Activated T-helper 1 cell treated with Interleukin-2 at 50 U/mL for 16 hours (primary cell): ENCODE data around the gene PJA1.

ENCODE experiments used
- DNase-seq: peaks from one replicate; pipeline ENCODE4 v3.0.0-alpha.2; 2020; ENCODE audit warnings: low read depth

PJA1 gene

DNA sequence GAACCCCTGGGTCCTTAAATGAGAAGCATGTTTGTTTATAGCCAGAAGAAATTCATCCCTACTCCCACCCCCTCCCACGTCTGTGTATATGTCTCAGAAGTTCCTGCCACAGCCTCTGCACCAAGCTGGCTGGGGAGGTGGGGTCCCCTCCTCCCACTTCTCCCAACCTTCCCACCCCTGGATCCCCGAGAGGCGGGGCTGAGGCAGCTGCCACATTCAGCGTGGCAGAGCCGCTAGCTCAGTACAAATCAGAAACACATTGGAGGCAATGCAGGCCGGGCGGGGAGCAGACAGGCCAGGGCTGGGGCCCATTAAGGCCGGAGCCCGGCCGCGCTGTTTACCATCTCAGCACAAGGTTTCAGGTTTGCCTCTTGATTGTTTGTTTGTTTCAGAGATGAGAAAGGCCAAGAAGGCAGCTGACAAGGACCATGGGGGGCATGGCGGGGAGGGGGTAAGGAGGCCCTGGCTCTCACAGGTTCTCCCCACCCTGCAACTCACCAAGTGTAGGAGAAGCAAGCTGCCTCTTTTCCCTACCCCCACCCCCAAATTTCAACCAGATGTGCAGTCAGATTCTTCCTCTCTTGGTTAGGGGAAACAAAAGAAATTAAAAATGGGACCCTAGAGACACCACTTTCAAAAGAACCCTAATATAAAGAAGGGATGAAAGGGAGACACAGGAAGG is 22.3 kb downstream of the PJA1 start:
- no peak for DNase-seq

- DNase-seq = no peak
Measured at GRCh38 chrX:69140837-69141236, 24.4 kb downstream of the PJA1 start.

DNA sequence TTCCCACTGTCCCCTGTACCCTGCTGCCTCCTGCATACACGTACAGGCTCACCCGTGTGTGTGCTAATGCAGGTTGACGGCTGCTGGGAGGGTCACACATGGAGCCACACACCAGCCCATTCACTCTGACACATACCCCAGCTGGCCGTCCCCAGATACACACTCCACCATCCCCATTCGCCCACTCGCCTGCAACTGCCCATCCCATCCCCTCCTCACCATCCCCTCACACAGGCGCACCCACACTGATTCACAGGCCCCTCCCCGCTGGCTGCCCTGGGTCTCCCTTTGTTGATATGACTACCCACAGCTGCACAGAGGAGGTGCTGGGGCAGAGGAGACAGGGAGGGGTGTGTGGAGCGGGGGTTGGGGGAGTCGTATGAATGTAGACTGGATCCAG is 25.7 kb downstream of the PJA1 start:
- DNase-seq = no peak

GRCh38 chrX:69138512-69138911 is 26.7 kb downstream of the PJA1 start:
- no peak for DNase-seq

DNA sequence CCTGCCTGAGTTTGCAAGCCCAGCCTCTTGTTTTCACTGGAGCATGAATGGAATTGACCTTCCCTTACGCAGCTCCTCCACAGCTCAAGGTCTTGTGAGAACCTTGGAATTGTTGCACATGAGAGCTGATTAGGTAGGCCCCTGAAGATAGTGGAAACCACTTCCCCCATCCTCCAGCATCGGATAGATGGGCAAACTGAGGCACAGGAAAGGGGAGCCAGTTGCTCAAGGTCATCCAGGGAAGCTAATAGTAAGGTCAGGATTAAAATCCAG is 27.2 kb downstream of the PJA1 start:
- DNase-seq = no peak

DNA sequence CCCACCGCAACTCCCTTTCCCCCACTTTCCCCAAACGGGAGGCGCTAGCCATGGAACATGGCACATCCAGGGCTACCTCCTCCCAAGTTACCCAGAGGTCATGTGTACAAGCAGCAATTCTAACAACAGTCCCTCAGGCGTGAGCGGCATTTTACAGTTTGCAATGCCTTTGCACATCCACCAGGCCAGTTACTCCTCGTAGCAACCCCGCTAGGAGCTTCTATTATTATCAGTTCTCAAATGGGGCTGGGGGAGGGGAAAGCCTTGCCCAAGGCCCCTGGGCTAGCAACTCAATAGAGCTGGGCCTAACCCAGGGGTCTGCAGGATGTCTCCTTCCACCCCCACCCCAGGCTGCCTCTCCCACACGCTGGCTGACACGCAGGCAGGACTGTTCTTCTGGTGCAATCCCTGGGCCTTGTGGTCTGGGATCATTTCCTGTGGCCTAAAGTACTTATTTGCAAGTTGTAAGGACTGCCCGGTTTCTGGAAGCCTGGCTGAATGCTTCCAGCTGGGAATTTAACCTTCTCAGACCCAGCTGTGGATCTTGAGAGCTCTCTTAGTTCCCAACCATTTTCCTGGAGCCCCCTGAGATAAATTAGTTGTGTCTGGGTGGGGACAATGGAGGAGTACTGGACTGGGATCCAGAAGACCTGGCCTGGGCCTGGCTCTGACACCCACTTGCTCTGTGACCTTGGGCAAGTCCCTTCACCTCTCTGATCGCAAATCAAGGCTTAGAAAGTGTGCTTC is 27.7 kb downstream of the PJA1 start:
- no peak for DNase-seq

DNA sequence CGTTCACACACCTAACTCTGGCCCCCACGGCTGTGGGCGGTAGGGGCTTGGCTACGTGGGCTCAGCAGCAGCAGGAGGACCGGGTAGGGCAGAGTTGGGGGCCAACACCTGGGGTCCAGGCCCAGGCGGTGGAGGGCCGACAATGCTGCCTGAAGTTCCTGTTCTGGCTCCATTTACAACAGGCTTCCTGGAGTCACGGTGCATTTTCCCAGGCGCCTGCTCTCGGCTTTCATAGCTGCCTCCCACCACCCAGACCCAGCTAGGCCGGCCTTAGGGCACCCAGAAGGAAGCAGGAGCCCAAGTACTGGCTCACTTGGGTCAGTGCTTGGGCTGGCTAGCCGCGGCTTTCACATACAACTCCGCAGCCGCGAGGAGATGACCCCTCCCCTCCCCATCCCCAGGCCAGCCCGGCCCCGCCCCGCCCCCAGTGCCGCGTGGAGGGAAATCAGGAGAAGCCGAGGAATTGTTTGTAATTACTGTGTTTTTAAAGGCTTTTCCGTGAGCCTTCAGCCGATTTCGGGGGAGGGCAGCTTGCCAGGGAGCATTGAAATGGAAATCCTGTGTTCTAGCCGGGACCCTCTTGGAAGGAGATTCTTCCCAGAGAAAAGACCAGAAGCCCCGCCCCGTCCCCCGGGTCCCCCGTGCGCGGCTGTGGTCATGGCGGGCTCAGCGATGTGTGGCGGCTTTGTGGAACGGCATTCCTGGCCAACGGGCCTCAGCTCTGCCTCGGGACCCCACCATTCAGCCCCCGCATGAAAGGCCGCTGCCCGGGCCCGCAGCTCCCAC is 28.5 kb downstream of the PJA1 start:
- DNase-seq = no peak

GRCh38 chrX:69133921-69134542 is 31.2 kb downstream of the PJA1 start:
- no peak for DNase-seq

- no peak for DNase-seq
Measured at GRCh38 chrX:69131886-69132285, 33.4 kb downstream of the PJA1 start.

DNA sequence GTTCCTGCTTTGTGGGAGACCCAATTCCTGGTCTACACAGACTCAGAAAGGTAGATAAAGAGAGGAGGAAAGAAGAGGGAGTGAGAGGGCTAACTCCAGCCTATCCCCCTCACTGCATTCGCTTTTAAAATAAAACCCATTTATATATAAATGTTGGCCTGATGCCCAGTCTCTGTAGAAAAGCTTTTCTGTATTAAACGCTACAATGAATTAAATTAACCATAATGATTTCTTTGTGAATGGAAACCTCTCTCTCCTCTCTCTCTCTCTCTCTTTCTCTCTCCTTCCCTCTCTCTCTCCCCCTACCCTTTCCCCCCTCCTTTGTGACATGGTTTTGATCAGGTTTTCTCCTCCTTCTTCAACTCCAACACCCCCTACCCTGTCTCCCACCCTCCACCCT is 34.8 kb downstream of the PJA1 start:
- no peak for DNase-seq

DNA sequence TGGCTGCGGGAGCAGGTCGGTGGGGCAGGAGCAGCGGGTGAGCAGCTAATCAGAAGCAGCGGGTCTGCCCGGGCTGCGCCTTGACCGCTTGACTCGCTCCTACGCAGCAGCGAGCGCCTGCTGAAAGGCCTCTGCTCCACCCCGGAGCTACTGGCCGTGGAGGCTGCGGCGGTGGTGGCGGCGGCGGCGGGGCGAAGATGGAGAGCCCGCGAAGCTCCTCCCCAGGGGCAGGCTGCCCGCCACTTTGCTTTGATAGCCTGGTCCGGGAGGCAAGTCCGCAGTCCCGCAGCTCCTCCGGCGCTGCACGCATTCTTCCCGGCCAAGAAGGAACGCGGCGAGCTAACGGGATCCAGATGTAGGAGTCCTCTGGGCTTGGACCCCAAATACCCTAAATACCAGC is 36.7 kb downstream of the PJA1 start:
- no peak for DNase-seq

- DNase-seq = no peak
Measured at GRCh38 chrX:69127466-69127865, 37.8 kb downstream of the PJA1 start.

DNA sequence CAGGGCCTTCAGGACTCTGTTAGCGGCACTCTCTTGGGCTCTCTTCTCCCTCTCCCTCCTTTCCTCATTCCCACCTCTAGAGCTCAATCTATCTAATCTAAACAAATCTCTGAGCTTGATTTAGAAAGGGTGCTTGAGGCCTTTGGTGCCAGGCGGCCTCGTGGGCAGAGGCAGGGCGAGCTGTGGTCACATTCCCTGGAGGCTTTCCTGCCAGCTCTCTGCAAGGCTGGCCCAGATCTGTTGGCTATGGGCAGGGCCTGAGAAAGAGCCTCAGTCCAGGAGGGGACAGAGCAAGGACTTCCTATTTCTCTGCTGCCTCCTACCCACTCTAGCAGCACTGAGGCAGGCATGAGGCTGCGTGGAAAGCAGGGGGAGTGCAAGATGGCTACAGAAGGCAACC is 38.6 kb downstream of the PJA1 start:
- DNase-seq = no peak

- no peak for DNase-seq
Measured at GRCh38 chrX:69125094-69125493, 40.2 kb downstream of the PJA1 start.

- DNase-seq = no peak
Measured at GRCh38 chrX:69124108-69124507, 41.1 kb downstream of the PJA1 start.

- no peak for DNase-seq
Measured at GRCh38 chrX:69123481-69123880, 41.8 kb downstream of the PJA1 start.

- DNase-seq = no peak
Measured at GRCh38 chrX:69121321-69122000, 43.8 kb downstream of the PJA1 start.

DNA sequence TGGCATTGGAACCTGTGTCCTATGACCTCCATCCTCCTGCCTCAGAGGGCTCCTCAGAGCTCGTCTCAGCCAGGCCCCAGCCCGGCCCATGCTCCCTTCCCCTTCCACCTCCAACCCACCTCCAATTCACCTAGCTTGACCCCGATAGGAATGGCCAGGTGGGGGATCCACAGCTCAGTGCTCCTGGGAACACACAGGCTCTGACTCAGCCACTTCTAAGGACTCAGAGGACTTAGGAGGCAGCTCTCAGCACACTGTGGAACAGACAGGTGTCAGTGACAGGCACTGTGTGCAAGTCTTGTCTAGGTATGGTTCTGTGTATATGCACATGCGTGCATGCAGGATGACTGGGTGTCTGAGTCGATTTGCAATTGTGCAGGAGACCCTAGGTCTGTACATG is 44.8 kb downstream of the PJA1 start:
- no peak for DNase-seq

GRCh38 chrX:69119122-69119521 is 46.1 kb downstream of the PJA1 start:
- no peak for DNase-seq

DNA sequence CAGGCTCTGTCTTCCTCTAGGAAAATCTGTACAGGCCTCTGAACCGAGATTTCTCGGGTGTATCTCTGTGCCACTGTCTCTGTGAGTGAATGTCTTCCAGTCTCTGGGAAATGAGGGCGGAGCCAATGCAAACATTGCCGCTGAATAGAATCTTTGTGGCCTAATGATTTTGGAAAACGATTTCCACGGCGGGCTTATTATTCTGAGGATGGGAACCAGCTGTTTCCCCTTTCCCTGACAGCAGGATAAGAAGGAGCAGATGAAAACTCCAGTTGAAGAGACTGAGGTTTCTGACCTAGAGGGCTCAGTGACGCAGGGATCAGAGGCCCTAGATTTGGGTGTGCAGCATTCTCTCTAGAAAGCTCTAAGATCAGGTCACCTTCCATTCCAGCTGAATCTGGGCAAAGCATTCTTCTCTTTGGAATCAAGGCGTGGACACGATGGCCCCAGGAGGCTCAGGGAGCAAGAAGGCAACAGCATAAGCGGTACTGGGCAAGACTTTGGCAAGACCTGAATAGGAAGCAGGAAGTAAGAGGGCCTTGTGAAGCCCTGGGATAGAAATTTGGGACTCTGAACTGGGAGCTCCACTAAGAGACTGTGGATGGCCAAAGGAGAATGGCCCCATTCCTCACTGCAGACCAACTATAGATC is 47.3 kb downstream of the PJA1 start:
- no peak for DNase-seq

DNA sequence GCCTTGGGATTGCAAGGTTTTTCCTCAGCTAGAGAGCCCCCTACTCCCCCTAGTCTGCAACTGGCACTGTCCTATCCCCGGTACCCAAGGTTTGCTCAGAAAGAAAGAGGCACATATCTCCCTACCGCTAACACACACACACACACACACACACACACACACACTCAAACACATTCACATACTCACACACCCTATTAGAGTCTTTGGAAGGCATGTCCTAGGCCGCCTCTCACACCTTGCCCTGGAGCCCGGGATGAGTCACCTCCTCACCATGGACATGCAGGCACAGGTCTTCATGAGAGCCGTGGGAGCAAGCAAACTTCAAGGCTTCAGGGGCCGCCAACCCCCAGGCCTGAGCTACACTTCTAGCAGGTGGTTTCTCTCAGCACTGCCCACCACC is 49.2 kb downstream of the PJA1 start:
- DNase-seq = no peak

DNA sequence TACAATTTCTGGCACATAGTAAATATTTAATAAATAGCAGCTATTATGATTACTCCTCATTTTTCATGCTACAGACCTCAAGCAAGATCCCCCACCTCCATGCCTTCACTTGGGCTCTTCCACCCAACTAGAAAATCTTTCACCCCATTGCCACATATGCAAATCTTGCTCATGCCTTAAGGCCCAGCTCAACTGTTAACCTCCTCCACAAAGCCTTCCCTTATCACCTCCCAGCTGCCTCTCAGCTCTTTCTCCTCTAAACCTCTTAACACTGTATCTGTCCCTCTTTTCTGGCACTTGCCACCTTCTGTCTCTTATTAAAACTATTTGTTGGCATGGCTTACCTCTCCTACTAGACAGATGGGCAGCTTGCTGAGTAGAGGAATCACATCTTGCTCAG is 51.5 kb downstream of the PJA1 start:
- DNase-seq = no peak
